ENCODE measurements around the gene LAMA2.

The LAMA2 gene

DNA sequence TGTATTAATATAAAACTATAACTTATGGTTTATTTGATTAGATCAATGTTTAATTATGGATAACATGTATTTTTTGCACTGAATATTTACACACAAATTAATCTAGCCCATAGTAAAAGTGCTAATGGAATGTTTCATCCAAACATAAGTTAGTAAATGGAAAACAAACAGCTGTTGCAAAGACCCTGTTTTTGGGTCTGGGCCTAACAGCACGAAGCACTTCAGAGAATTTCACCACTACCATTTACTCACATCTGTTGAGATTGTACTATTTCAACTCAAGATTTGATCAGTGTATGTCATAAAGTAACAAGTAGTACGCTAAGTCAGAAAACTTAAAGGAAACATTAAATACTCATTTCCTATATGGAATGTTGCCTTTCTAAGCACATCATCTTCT, 359.6 kb downstream of the LAMA2 start:
- Histone ChIP-seq H3K36me3 (ENCODE audit: insufficient read depth, low read length) (no peaks in the 10 kb centered on the region), H3K4me1 (ENCODE audit: insufficient read depth, low read length, severe bottlenecking) (no peaks in the 10 kb centered on the region), H3K4me2 (ENCODE audit: low read length) (no peak overlapping the region), H4K20me1 (ENCODE audit: insufficient read depth, low read length) (no peaks in the 10 kb centered on the region), H3K27me3 (ENCODE audit: insufficient read depth, low read length) (no peaks in the 10 kb centered on the region), H3F3A (ENCODE audit: insufficient read depth, low read length) (no peaks in the 10 kb centered on the region), H3K79me2 (ENCODE audit: insufficient read depth, low read length) (no peaks in the 10 kb centered on the region), H3K9me2 (ENCODE audit: low read depth, low read length) (no peaks in the 10 kb centered on the region), H3K27ac (ENCODE audit: low read depth, low read length, poor library complexity, severe bottlenecking) (no peak overlapping the region), H3K9me3 (ENCODE audit: low read length) (no peaks in the 10 kb centered on the region), H2AFZ (ENCODE audit: low read length) (no peak overlapping the region), H3K4me3 (ENCODE audit: low read depth, low read length, poor library complexity, severe bottlenecking) (no peak overlapping the region), H3K9ac (ENCODE audit: low read length) (no peak overlapping the region)
- TF ChIP-seq EZH2 (IDR thresholded peaks at IDR 0.05; ENCODE audit: borderline replicate concordance, low read length) (no peak), CTCF (IDR thresholded peaks at IDR 0.05; ENCODE audit: low read length) (no peak)

- Histone ChIP-seq H2AFZ (ENCODE audit: low read length) (no peak overlapping the region), H3K9me3 (ENCODE audit: low read length) (no peaks in the 10 kb centered on the region)
- TF ChIP-seq EZH2 (IDR thresholded peaks at IDR 0.05; ENCODE audit: borderline replicate concordance, low read length) (no peak), CTCF (IDR thresholded peaks at IDR 0.05; ENCODE audit: low read length) (no peak)
Measured at GRCh38 chr6:129243377-129243776, 360.4 kb downstream of the LAMA2 start.

GRCh38 chr6:129248946-129249345, 366.0 kb downstream of the LAMA2 start:
- Histone ChIP-seq H3K4me1 (ENCODE audit: insufficient read depth, low read length, severe bottlenecking) (no peaks in the 10 kb centered on the region), H3K27ac (ENCODE audit: low read depth, low read length, poor library complexity, severe bottlenecking) (no peak overlapping the region), H3K4me2 (ENCODE audit: low read length) (no peak overlapping the region), H3K9me3 (ENCODE audit: low read length) (no peaks in the 10 kb centered on the region), H3K9me2 (ENCODE audit: low read depth, low read length) (no peaks in the 10 kb centered on the region), H3K4me3 (ENCODE audit: low read depth, low read length, poor library complexity, severe bottlenecking) (no peak overlapping the region), H2AFZ (ENCODE audit: low read length) (no peak overlapping the region), H3K36me3 (ENCODE audit: insufficient read depth, low read length) (no peaks in the 10 kb centered on the region), H3K27me3 (ENCODE audit: insufficient read depth, low read length) (no peaks in the 10 kb centered on the region), H3F3A (ENCODE audit: insufficient read depth, low read length) (no peaks in the 10 kb centered on the region), H3K9ac (ENCODE audit: low read length) (no peak overlapping the region), H4K20me1 (ENCODE audit: insufficient read depth, low read length) (no peaks in the 10 kb centered on the region), H3K79me2 (ENCODE audit: insufficient read depth, low read length) (0 out of 2 replicates have a peak, but pooled peaks cover 2% of the 10 kb centered on the region)
- no peak for TF ChIP-seq CTCF (IDR thresholded peaks at IDR 0.05; ENCODE audit: low read length)
- TF ChIP-seq EZH2 (IDR thresholded peaks at IDR 0.05; ENCODE audit: borderline replicate concordance, low read length): no peak

More at GRCh38 chr6:129243377-129243776, 360.4 kb downstream of the LAMA2 start:
- no peaks in the 10 kb centered on the region for H3F3A ChIP-seq (ENCODE audit: insufficient read depth, low read length)
- H3K4me1 ChIP-seq (ENCODE audit: insufficient read depth, low read length, severe bottlenecking): no peaks in the 10 kb centered on the region
- H3K27ac ChIP-seq (ENCODE audit: low read depth, low read length, poor library complexity, severe bottlenecking): no peak overlapping the region
- H3K27me3 ChIP-seq (ENCODE audit: insufficient read depth, low read length): no peaks in the 10 kb centered on the region
- H3K9ac ChIP-seq (ENCODE audit: low read length): no peak overlapping the region
- H3K9me2 ChIP-seq (ENCODE audit: low read depth, low read length): no peaks in the 10 kb centered on the region
- no peak overlapping the region for H3K4me2 ChIP-seq (ENCODE audit: low read length)
- no peak overlapping the region for H3K4me3 ChIP-seq (ENCODE audit: low read depth, low read length, poor library complexity, severe bottlenecking)
- no peaks in the 10 kb centered on the region for H3K36me3 ChIP-seq (ENCODE audit: insufficient read depth, low read length)
- H4K20me1 ChIP-seq (ENCODE audit: insufficient read depth, low read length): no peaks in the 10 kb centered on the region
- 0 out of 2 replicates have a peak, but pooled peaks cover under 1% of the 10 kb centered on the region for H3K79me2 ChIP-seq (ENCODE audit: insufficient read depth, low read length)
